HEK293T (cell line): ENCODE data around the gene AP3M1.
"Not testable (repeated sequence)": the region's sequence is repeated elsewhere in the genome, so short reads cannot be mapped to it uniquely, and the experiment has no call there.

ENCODE experiments used
- CTCF ChIA-PET: fragments of 350-600 bp; formaldehyde crosslinking; extraction: SDS; loops from one replicate; lab custom pipeline; 2021; ENCODE audit warnings: antibody characterized with exemption, inconsistent platforms; lab: Yijun Ruan, JAX
- POLR2A ChIA-PET: fragments of 350-600 bp; formaldehyde crosslinking; extraction: SDS; loops from one replicate; lab custom pipeline; 2020; ENCODE audit warnings: antibody characterized with exemption, inconsistent platforms; lab: Yijun Ruan, JAX
- DNase-seq: peaks from one replicate; pipeline ENCODE4 v3.0.0; 2012; ENCODE audit warnings: mixed read lengths; ENCODE audit errors: extremely low spot score
- ARNT ChIP-seq: fragments of 450-650 bp; IDR thresholded peaks from 2 replicates; pipeline ENCODE4 v1.6.1; 2017; ENCODE audit warnings: mild to moderate bottlenecking
- BHLHE40 ChIP-seq: fragments of 450-650 bp; IDR thresholded peaks from 2 replicates; pipeline ENCODE4 v1.6.1; 2016; ENCODE audit warnings: mild to moderate bottlenecking, moderate library complexity, borderline replicate concordance
- CTBP1 ChIP-seq: fragments of 450-650 bp; IDR thresholded peaks from 2 replicates; pipeline ENCODE4 v1.6.1; 2016; ENCODE audit warnings: borderline replicate concordance
- ELF4 ChIP-seq: fragments of 450-650 bp; IDR thresholded peaks from 2 replicates; pipeline ENCODE4 v1.6.1; 2017; ENCODE audit warnings: antibody characterized with exemption
- FOXA1 ChIP-seq: fragments of 450-650 bp; IDR thresholded peaks from 2 replicates; pipeline ENCODE4 v1.6.1; 2016; ENCODE audit warnings: mild to moderate bottlenecking
- FOXK2 ChIP-seq: fragments of 450-650 bp; IDR thresholded peaks from 2 replicates; pipeline ENCODE4 v1.6.1; 2016; ENCODE audit warnings: mild to moderate bottlenecking
- FOXM1 ChIP-seq: fragments of 450-650 bp; IDR thresholded peaks from 2 replicates; pipeline ENCODE4 v1.6.1; 2017; ENCODE audit warnings: mild to moderate bottlenecking, borderline replicate concordance
- HDGF ChIP-seq: fragments of 450-650 bp; IDR thresholded peaks from 2 replicates; pipeline ENCODE4 v1.6.1; 2017; ENCODE audit warnings: antibody characterized with exemption, borderline replicate concordance
- L3MBTL2 ChIP-seq: fragments of 450-650 bp; conservative IDR thresholded peaks from 2 replicates; pipeline ENCODE4 v1.6.1; 2016; ENCODE audit warnings: mild to moderate bottlenecking
- LEF1 ChIP-seq: fragments of 450-650 bp; IDR thresholded peaks from 2 replicates; pipeline ENCODE4 v1.6.1; 2017; ENCODE audit warnings: mild to moderate bottlenecking, borderline replicate concordance
- NFRKB ChIP-seq: fragments of 450-650 bp; IDR thresholded peaks from 2 replicates; pipeline ENCODE4 v1.6.1; 2016; ENCODE audit warnings: mild to moderate bottlenecking, moderate library complexity
- PKNOX1 ChIP-seq: fragments of 450-650 bp; IDR thresholded peaks from 2 replicates; pipeline ENCODE4 v1.6.1; 2016
- SP1 ChIP-seq: fragments of 450-650 bp; IDR thresholded peaks from 2 replicates; pipeline ENCODE4 v1.6.1; 2017
- SUZ12 ChIP-seq: fragments of 450-650 bp; IDR thresholded peaks from 2 replicates; pipeline ENCODE4 v1.6.1; 2016; ENCODE audit warnings: mild to moderate bottlenecking
- TARDBP ChIP-seq: fragments of 450-650 bp; IDR thresholded peaks from 2 replicates; pipeline ENCODE4 v1.6.1; 2016
- ZNF384 ChIP-seq: fragments of 450-650 bp; IDR thresholded peaks from 2 replicates; pipeline ENCODE4 v1.6.1; 2016

The AP3M1 gene

GRCh38 chr10:74153676-74154075, 3.0 kb upstream of the AP3M1 start:
- CTCF ChIA-PET, result interaction anchor here (1.2 kb wide), 1 partner anchor 9 kb away, joined by 3 read pairs; no protein-coding TSS in a partner anchor
- TF ChIP-seq NFRKB, result no peak
- TF ChIP-seq PKNOX1, result no peak
- TF ChIP-seq SP1, result no peak
- no peak for TF ChIP-seq CTBP1
- TF ChIP-seq ELF4, result no peak
- TF ChIP-seq ZNF384, result no peak
- no peak for DNase-seq
- POLR2A ChIA-PET, result no interaction called here

GRCh38 chr10:74153123-74153522, 2.5 kb upstream of the AP3M1 start:
- CTCF ChIA-PET, result interaction anchor here (1.2 kb wide), 1 partner anchor 10 kb away, joined by 3 read pairs; no protein-coding TSS in a partner anchor
- POLR2A ChIA-PET, result no interaction called here
- no peak for DNase-seq
- no peak for TF ChIP-seq TARDBP
- TF ChIP-seq FOXA1, result no peak
- no peak for TF ChIP-seq L3MBTL2
- TF ChIP-seq HDGF, result no peak
- TF ChIP-seq ARNT, result no peak
- TF ChIP-seq BHLHE40, result no peak
- TF ChIP-seq SP1, result no peak
- TF ChIP-seq FOXK2, result no peak
- TF ChIP-seq LEF1, result no peak

GRCh38 chr10:74151879-74152722, 1.5 kb upstream of the AP3M1 start:
- TF ChIP-seq TARDBP (no peak), FOXA1 (no peak), ARNT (no peak), SUZ12 (no peak), FOXM1 (no peak), ZNF384 (no peak), ELF4 (no peak), BHLHE40 (no peak), LEF1 (no peak)
- ChIA-PET POLR2A (interaction anchor here (0.7 kb wide), 1 partner anchor 59 kb away, joined by 4 read pairs; no protein-coding TSS in a partner anchor), CTCF (interaction anchor here (1.2 to 1.6 kb wide), 2 partner anchors 11 to 87 kb away, joined by 3 to 5 read pairs; no protein-coding TSS in a partner anchor)
- no peak for DNase-seq

GRCh38 chr10:74150990-74151878, 606 bp upstream of the AP3M1 start, which contains the start of gene ADK:
Gene ADK, plus strand, starts transcription at chr10:74151221. Its CDS starts 58 bp downstream, at chr10:74151279.
- peak; percentile 98 for DNase-seq
- TF ChIP-seq SP1, result peak; percentile 25; the same call in 1 of the 2 replicates
- TF ChIP-seq PKNOX1, result peak; percentile 81
- peak; percentile 46 for TF ChIP-seq L3MBTL2
- TF ChIP-seq NFRKB, result no peak
- CTCF ChIA-PET, result interaction anchor here (0.6 to 1.6 kb wide), 2 partner anchors 15 to 88 kb away, joined by 3 to 5 read pairs; no protein-coding TSS in a partner anchor
- POLR2A ChIA-PET, result interaction anchor here (0.6 to 1.5 kb wide), 7 partner anchors 21 to 151 kb away, joined by 3 to 5 read pairs (median 4); no protein-coding TSS in a partner anchor

GRCh38 chr10:74146980-74147379, 3.6 kb downstream of the AP3M1 start:
- POLR2A ChIA-PET, result interaction anchor here (1.2 kb wide), 1 partner anchor 12 kb away, joined by 4 read pairs; no protein-coding TSS in a partner anchor
- DNase-seq, result not testable (repeated sequence)

GRCh38 chr10:74145133-74145532, 5.5 kb downstream of the AP3M1 start:
- CTCF ChIA-PET, result interaction anchor here (0.6 kb wide), 1 partner anchor 15 kb away, joined by 5 read pairs; no protein-coding TSS in a partner anchor

More at GRCh38 chr10:74146980-74147379, 3.6 kb downstream of the AP3M1 start:
- CTCF ChIA-PET, result not testable (repeated sequence)

More at GRCh38 chr10:74145133-74145532, 5.5 kb downstream of the AP3M1 start:
- POLR2A ChIA-PET, result interaction anchor here (0.8 to 1.1 kb wide), 2 partner anchors 31 to 82 kb away, joined by 3 to 6 read pairs; no protein-coding TSS in a partner anchor
- peak; percentile 23 for DNase-seq
- TF ChIP-seq FOXA1 (no peak), HDGF (no peak), TARDBP (no peak), ARNT (0 out of 2 replicates have a peak, but pooled peaks have one; percentile 35), L3MBTL2 (no peak), ELF4 (no peak), LEF1 (no peak), PKNOX1 (peak; percentile 68), NFRKB (no peak), CTBP1 (peak; percentile 71), SP1 (no peak), FOXK2 (no peak), BHLHE40 (no peak), SUZ12 (no peak), ZNF384 (no peak)
